NCI-H2107 treated with DMSO at 0.1 percent for 48 hours (cell line): Measurements from ENCODE around the gene MAST1.

Experiments used
- DNase-seq: peaks from one replicate; lab custom pipeline; 2025; ENCODE audit not compliant: unreplicated experiment; lab: John Stamatoyannopoulos, UW

MAST1 gene

GRCh38 chr19:12867120-12868099, 29.1 kb downstream of the MAST1 start:
- no peak for DNase-seq

- no peak for DNase-seq
These were observed 30.3 kb downstream of the MAST1 start for GRCh38 chr19:12868540-12869112.

- DNase-seq, result no peak
These were observed 33.4 kb downstream of the MAST1 start for GRCh38 chr19:12871681-12872080.

- DNase-seq, result no peak
These were observed 33.9 kb downstream of the MAST1 start for GRCh38 chr19:12872255-12872654.

GRCh38 chr19:12872941-12873890, 34.9 kb downstream of the MAST1 start:
- DNase-seq, result no peak

- no peak for DNase-seq
These were observed 35.8 kb downstream of the MAST1 start for GRCh38 chr19:12873891-12874745.

- DNase-seq, result no peak
These were observed 36.8 kb downstream of the MAST1 start for GRCh38 chr19:12875086-12875485.

GRCh38 chr19:12880551-12881171, 42.3 kb downstream of the MAST1 start:
- DNase-seq, result peak; percentile 5

GRCh38 chr19:12881172-12881808, 43.0 kb downstream of the MAST1 start, which contains the start of gene DNASE2:
TSS of gene DNASE2 (minus strand) at chr19:12881449. CDS start at chr19:12881375, 74 bp downstream.
- peak; percentile 95 for DNase-seq

GRCh38 chr19:12882589-12882988, 44.3 kb downstream of the MAST1 start:
- no peak for DNase-seq

GRCh38 chr19:12884202-12884601, 45.9 kb downstream of the MAST1 start:
- no peak for DNase-seq

GRCh38 chr19:12884627-12884925, 46.3 kb downstream of the MAST1 start:
- no peak for DNase-seq

- DNase-seq, result peak; percentile 84
These were observed 46.8 kb downstream of the MAST1 start for GRCh38 chr19:12884926-12885748.

GRCh38 chr19:12885749-12886650, 47.7 kb downstream of the MAST1 start:
- no peak for DNase-seq

GRCh38 chr19:12886651-12886968, 48.3 kb downstream of the MAST1 start:
- DNase-seq, result no peak

GRCh38 chr19:12886969-12887747, 48.8 kb downstream of the MAST1 start, which contains the start of gene KLF1:
TSS of gene KLF1 (minus strand) at chr19:12887201. CDS start at chr19:12887140, 61 bp downstream.
- no peak for DNase-seq
